GM18502 (cell line): ENCODE measurements around the gene TMEM117.
A peak's percentile ranks its signal among the peaks of the same experiment; 100 is the strongest.

Experiments
- ATAC-seq: cut with Tn5 transposase; IDR thresholded peaks from one replicate; pipeline ENCODE4 v1.9.1; 2021; ENCODE audit warnings: mild to moderate bottlenecking; ENCODE audit not compliant: unreplicated experiment, poor library complexity

Gene TMEM117

GRCh38 chr12:43835656-43836474 lies at the start of gene TMEM117:
TMEM117 (plus strand) TSS chr12:43836081.
- ATAC-seq = peak; percentile 76

GRCh38 chr12:43786899-43787693 lies 48.8 kb upstream of the TMEM117 start:
- ATAC-seq = no peak

GRCh38 chr12:43789941-43790340 lies 45.9 kb upstream of the TMEM117 start:
- ATAC-seq = no peak

- ATAC-seq = no peak
These were observed 40.1 kb upstream of the TMEM117 start for GRCh38 chr12:43795716-43796280.

- no peak for ATAC-seq
These were observed 38.2 kb upstream of the TMEM117 start for GRCh38 chr12:43797561-43798217.

GRCh38 chr12:43805149-43805859 lies 30.6 kb upstream of the TMEM117 start:
- peak; percentile 19 for ATAC-seq

- ATAC-seq = peak; percentile 96
These were observed 29.8 kb upstream of the TMEM117 start, which contains the start of gene TWF1 for GRCh38 chr12:43805860-43806736. TWF1 (minus strand) TSS chr12:43806317; CDS start chr12:43806245, 72 bp downstream.

- ATAC-seq = no peak
These were observed 29.2 kb upstream of the TMEM117 start for GRCh38 chr12:43806737-43807072.

GRCh38 chr12:43807386-43807785 lies 28.5 kb upstream of the TMEM117 start:
- no peak for ATAC-seq

GRCh38 chr12:43812057-43812456 lies 23.8 kb upstream of the TMEM117 start:
- no peak for ATAC-seq

GRCh38 chr12:43812926-43813325 lies 23.0 kb upstream of the TMEM117 start:
- no peak for ATAC-seq

- no peak for ATAC-seq
These were observed 20.5 kb upstream of the TMEM117 start for GRCh38 chr12:43815416-43815815.

GRCh38 chr12:43816168-43816567 lies 19.7 kb upstream of the TMEM117 start:
- ATAC-seq = no peak

GRCh38 chr12:43824207-43824775 lies 11.6 kb upstream of the TMEM117 start:
- no peak for ATAC-seq

GRCh38 chr12:43826681-43827080 lies 9.2 kb upstream of the TMEM117 start:
- ATAC-seq = no peak

- ATAC-seq = no peak
These were observed 8.8 kb upstream of the TMEM117 start for GRCh38 chr12:43827093-43827492.

GRCh38 chr12:43832463-43833168 lies 3.3 kb upstream of the TMEM117 start:
- no peak for ATAC-seq

GRCh38 chr12:43835264-43835655 lies 621 bp upstream of the TMEM117 start:
- ATAC-seq = peak; percentile 11
